CD14-positive monocyte (primary cell): Measurements from ENCODE around the gene PVR. TPM values are rescaled to one million over a fixed set of nuclear protein-coding genes. Genes with fewer than 3 reads are reported as not detected.

Source experiments
- DNase-seq, 3 donors: peaks; one replicate each; pipeline ENCODE4 v3.0.0-alpha.2; 2011 to 2022
- H2AFZ ChIP-seq: 2 replicates; pipeline ENCODE4 v1.6.0; 2012; ENCODE audit warnings: mild to moderate bottlenecking, low read depth, low read length, inconsistent platforms; ENCODE audit not compliant: insufficient read depth, poor library complexity, severe bottlenecking
- H3K27ac ChIP-seq, 2 donors: 1 replicate in 1 of 2; 2 replicates in 1 of 2; pipeline ENCODE4 v1.5.1; 2012 to 2013; ENCODE audit warnings: low read length in 2 of 2, control low read depth in 1 of 2, inconsistent platforms in 1 of 2, low read depth in 1 of 2, mild to moderate bottlenecking in 1 of 2
- H3K27me3 ChIP-seq, 2 donors: one replicate each; pipeline versions ENCODE4 v1.6.0 to v1.6.1; 2011 to 2013; ENCODE audit warnings: low read length in 2 of 2; ENCODE audit not compliant: control insufficient read depth in 2 of 2, insufficient read depth in 2 of 2
- H3K36me3 ChIP-seq, 2 donors: replicated peaks in 1 of 2; 1 replicate in 1 of 2; 2 replicates in 1 of 2; pipeline versions ENCODE4 v1.5.1 to v1.6.1; 2012 to 2013; ENCODE audit warnings: low read length in 2 of 2, control low read depth in 1 of 2, inconsistent platforms in 1 of 2, mild to moderate bottlenecking in 1 of 2; ENCODE audit not compliant: insufficient read depth in 2 of 2, control insufficient read depth in 1 of 2
- H3K4me1 ChIP-seq, 2 donors: 1 replicate in 1 of 2; 2 replicates in 1 of 2; pipeline versions ENCODE4 v1.5.1 to v1.6.1; 2012 to 2013; ENCODE audit warnings: low read length in 2 of 2, control low read depth in 1 of 2, inconsistent platforms in 1 of 2, mild to moderate bottlenecking in 1 of 2, moderate library complexity in 1 of 2; ENCODE audit not compliant: insufficient read depth in 2 of 2, control insufficient read depth in 1 of 2
- H3K4me2 ChIP-seq: replicated peaks from 2 replicates; pipeline ENCODE3; 2012; ENCODE audit warnings: low read length, moderate library complexity, mild to moderate bottlenecking; ENCODE audit not compliant: poor library complexity, severe bottlenecking; ENCODE audit errors: extremely low read depth
- H3K4me3 ChIP-seq, 3 experiments: fragments of 200-600 bp in 1 of 3; sonication (generic) in 1 of 3; replicated peaks in 1 of 3; 1 replicate in 2 of 3; 2 replicates in 1 of 3; pipeline ENCODE4 v1.5.1; 2011 to 2013; ENCODE audit warnings: low read length in 3 of 3, mild to moderate bottlenecking in 3 of 3, control low read depth in 2 of 3, low read depth in 2 of 3, inconsistent platforms in 1 of 3, moderate library complexity in 1 of 3
- H3K79me2 ChIP-seq: 2 replicates; pipeline ENCODE4 v1.6.0; 2012; ENCODE audit warnings: mild to moderate bottlenecking, control low read depth, inconsistent platforms, low read length, moderate library complexity; ENCODE audit not compliant: insufficient read depth
- H3K9ac ChIP-seq: 2 replicates; pipeline ENCODE4 v1.6.0; 2017; ENCODE audit warnings: low read length, mild to moderate bottlenecking; ENCODE audit not compliant: insufficient read depth, poor library complexity, severe bottlenecking
- H3K9me3 ChIP-seq, 2 donors: replicated peaks in 1 of 2; 1 replicate in 1 of 2; 2 replicates in 1 of 2; pipeline versions ENCODE4 v1.5.1 to v1.6.1; 2012 to 2013; ENCODE audit warnings: low read length in 2 of 2, control low read depth in 1 of 2; ENCODE audit not compliant: control insufficient read depth in 1 of 2, insufficient read depth in 1 of 2
- H4K20me1 ChIP-seq: 2 replicates; pipeline ENCODE4 v1.6.0; 2012; ENCODE audit warnings: mild to moderate bottlenecking, low read length, control low read depth, moderate library complexity; ENCODE audit not compliant: insufficient read depth
- H3K27ac Mint-ChIP-seq, 7 donors: one replicate each; pipeline ENCODE4 v1.8.0; 2020; ENCODE audit warnings: mild to moderate bottlenecking in 7 of 7, mixed read lengths in 7 of 7, moderate library complexity in 6 of 7, inconsistent platforms in 2 of 7
- H3K27me3 Mint-ChIP-seq, 3 donors: one replicate each; pipeline ENCODE4 v1.8.0; 2021 to 2022; ENCODE audit warnings: low read depth in 3 of 3, mild to moderate bottlenecking in 3 of 3, mixed read lengths in 3 of 3, moderate library complexity in 3 of 3, inconsistent platforms in 1 of 3
- H3K36me3 Mint-ChIP-seq, 2 donors: one replicate each; pipeline ENCODE4 v1.8.0; 2020; ENCODE audit warnings: mixed read lengths in 2 of 2, inconsistent platforms in 1 of 2, mild to moderate bottlenecking in 1 of 2
- H3K4me1 Mint-ChIP-seq: one replicate; pipeline ENCODE4 v1.8.0; 2020; ENCODE audit warnings: mild to moderate bottlenecking, mixed read lengths
- H3K4me3 Mint-ChIP-seq, 2 donors: one replicate each; pipeline ENCODE4 v1.8.0; 2020; ENCODE audit warnings: mild to moderate bottlenecking in 2 of 2, mixed read lengths in 2 of 2, moderate library complexity in 1 of 2
- H3K9me3 Mint-ChIP-seq, 7 donors: one replicate each; pipeline ENCODE4 v1.8.0; 2020 to 2022; ENCODE audit warnings: mixed read lengths in 7 of 7, mild to moderate bottlenecking in 6 of 7, moderate library complexity in 6 of 7, inconsistent platforms in 2 of 7
- CTCF ChIP-seq: fragments of 200-600 bp; IDR thresholded peaks from one replicate; pipeline ENCODE4 v1.8.0; 2022; ENCODE audit warnings: antibody characterized with exemption, mild to moderate bottlenecking
- WGBS: methylation state at CpG from one replicate; pipeline ENCODE4 v1.1.5; 2013; ENCODE audit warnings: missing lambda C conversion rate; ENCODE audit not compliant: insufficient coverage; 5-methylcytosine and 5-hydroxymethylcytosine counted together
- intact Hi-C, 2 donors: fragments of 100-400 bp; cut with micrococcal nuclease; formaldehyde crosslinking; loops; one replicate each; pipeline versions ENCODE4 v1.15.0 to v1.15.1; 2023
- polyA plus RNA-seq, 3 donors: library from polyadenylated mRNA; depleted of rRNA in 1 of 3; unstranded in 2 of 3; stranded (reverse) in 1 of 3; fragments of 300-500 nt in 2 of 3; fragments of >200 nt in 1 of 3; fragmentation: Illumina TruSeq in 2 of 3; gene quantifications; 1 replicate in 2 of 3; 2 replicates in 1 of 3; pipeline ENCODE4 v1.2.3, GENCODE V29; 2012 to 2021

Gene PVR
- polyA plus RNA-seq, 3 donors, result 10.1 to 20.2 (median 12.9) TPM

GRCh38 chr19:44653977-44654774 lies 10.5 kb downstream of the PVR start:
- H3K9ac ChIP-seq, result no peak overlapping the region

More at GRCh38 chr19:44653977-44654774, 10.5 kb downstream of the PVR start:
- Mint-ChIP-seq H3K4me3 (no peak overlapping the region), H3K9me3 (no peaks in the 10 kb centered on the region), H3K27me3 (peaks cover 0 to 2% (median 2%) of the 10 kb centered on the region in 3 donors), H3K27ac (peak overlapping the region in 4 of 7 donors; percentile 18 to 68 (median 62)), H3K4me1 (peaks cover 8% of the 10 kb centered on the region), H3K36me3 (peaks cover 67 to 87% of the 10 kb centered on the region in 2 donors)
- Histone ChIP-seq H2AFZ (no peak overlapping the region), H3K79me2 (no peaks in the 10 kb centered on the region), H3K9me3 (no peaks in the 10 kb centered on the region), H3K4me3 (no peak overlapping the region), H4K20me1 (peaks cover 10% of the 10 kb centered on the region), H3K27me3 (no peaks in the 10 kb centered on the region), H3K36me3 (peaks cover 74 to 83% of the 10 kb centered on the region in 2 donors), H3K27ac (no peak overlapping the region), H3K4me1 (no peaks in the 10 kb centered on the region), H3K4me2 (no peak overlapping the region)
- 31% methylated on average over 14 of the region's 16 CpGs for WGBS
- TF ChIP-seq CTCF, result peak; percentile 81
- intact Hi-C loops, result loop anchor here (1.0 to 10.0 kb wide), 3 partner anchors 71 to 191 kb away; partner anchors contain the start of gene NECTIN2 (in 1 of the 2)
- DNase-seq, result peak; percentile 78 to 87 (median 78)
